Activated CD8-positive, alpha-beta memory T cell treated with anti-CD3 and anti-CD28 coated beads, Interleukin-2, amount 50 U/mL, for 24 hours (primary cell): Measurements from ENCODE around the gene INSYN1.
"Not testable (repeated sequence)": the region's sequence is repeated elsewhere in the genome, so short reads cannot be mapped to it uniquely, and the experiment has no call there.

ENCODE experiments used
- DNase-seq: peaks from one replicate; pipeline ENCODE4 v3.0.0-alpha.2; 2020; ENCODE audit errors: extremely low read depth

Gene INSYN1, protein sequence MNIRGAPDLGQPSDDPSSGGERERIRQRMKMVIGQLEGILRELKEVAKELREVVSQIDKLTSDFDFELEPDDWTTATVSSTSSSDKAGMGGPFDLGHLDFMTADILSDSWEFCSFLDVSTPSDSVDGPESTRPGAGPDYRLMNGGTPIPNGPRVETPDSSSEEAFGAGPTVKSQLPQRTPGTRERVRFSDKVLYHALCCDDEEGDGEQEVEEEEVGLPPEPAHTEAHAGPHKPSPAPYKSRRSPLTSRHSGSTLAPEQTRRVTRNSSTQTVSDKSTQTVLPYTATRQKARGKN

DNA sequence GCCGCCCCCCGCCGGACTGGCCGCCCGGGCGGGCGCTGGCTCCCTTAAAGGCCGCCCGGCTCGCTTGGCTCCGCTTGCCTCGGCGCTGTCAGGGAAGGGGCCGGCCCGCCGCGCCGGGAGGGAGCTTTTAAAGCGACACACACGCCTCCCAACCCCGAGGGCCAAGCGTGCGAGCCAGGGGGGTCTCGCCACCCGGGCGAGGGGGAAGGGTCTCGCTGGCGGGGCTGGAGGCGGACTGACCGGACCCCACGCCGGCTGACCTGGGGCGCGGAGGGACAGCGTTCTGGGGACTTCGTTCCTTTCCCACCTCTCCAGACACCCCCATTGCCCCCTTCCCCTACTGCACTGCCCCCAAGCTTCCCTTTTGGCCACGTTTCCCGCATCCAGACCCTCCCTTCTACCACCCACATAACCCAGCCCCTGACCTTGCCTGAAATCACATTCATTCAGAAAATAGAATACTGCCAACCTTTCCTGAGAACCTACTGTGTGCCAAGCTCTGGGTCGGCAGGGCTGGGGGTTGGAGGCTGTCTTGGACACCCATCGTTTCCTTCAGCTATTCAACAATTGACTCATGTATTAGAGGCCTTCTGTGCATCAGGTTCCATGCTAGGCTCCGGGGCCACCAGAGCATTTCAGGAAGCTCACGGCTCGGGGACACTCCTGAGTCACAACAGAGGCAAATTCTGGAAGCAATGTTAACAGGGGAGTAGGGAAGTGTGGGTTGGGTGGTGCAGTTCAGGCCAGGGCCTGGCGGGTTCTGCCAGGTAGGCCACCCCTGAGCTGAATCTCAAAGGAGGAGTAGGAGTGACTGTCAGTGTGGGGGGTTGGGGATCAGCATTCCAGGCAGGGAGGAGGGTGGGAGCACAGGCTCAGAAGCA, at the start of gene INSYN1:
INSYN1 (minus strand) TSS at position 102 of the 881 bp plus-strand sequence. CDS start 2,221 bp downstream, outside the sequence.
- DNase-seq, result no peak

DNA sequence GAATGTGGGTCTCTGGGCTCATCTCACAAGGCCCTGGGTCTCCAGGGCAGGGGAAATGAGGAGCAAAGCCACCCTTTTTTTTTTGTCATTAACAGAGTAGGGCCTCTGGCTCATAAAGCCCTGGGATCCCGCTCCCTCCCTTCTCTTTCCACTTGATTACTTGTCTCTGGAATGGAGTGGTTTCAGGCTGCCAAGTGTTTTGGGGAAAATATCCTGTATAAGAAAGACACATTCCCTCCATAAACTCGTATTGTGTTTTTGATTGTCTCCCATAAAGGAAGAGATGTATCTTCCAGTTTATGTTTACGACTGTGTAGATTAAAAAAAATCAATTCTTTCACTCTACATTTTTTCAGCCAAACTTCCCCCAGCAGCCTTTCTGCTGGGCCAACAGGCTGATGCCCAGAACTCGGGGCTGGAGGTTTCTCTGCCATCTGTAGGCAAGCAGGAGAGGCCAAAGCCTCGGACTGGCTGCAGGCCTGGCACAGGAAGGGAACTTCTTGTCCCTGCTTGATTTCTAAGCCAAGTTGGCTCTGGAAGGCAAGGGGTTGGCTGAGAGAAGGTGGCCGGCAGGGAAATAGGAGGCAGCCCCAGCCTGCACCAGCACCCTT, 49.4 kb upstream of the INSYN1 start:
- no peak for DNase-seq

DNA sequence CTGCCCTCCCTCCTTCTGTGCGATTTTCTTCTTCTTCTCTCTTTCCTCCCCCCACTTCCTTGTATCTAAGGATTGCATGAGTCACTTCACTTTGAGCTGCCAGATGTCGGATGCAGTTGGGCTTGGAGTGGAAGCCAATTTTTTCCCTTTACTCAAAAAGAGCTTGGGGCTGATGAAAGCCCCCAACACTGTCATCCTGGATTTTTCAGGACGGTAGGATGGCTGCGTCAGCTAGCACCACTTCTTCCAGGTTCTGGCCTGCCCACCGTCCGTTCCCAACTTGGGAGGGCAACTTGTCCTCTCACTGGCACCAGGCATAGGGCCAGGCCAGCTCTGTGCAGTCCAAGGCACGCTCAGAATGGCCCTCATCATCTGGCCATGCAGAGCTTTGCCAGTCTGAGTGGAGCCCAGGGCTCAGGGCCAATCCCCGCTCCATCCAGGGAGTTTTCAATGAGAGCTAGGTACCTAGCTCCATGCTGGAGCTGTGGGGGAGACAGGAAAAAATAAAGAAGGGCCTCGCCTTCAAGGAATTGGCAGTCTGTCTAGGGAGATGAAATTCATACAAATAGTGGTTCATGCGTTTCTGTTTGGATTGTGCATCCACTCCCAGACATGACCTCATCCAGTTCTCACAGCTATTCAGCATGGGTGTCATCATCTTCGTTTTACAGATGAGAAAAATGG, 47.7 kb upstream of the INSYN1 start:
- DNase-seq, result no peak

DNA sequence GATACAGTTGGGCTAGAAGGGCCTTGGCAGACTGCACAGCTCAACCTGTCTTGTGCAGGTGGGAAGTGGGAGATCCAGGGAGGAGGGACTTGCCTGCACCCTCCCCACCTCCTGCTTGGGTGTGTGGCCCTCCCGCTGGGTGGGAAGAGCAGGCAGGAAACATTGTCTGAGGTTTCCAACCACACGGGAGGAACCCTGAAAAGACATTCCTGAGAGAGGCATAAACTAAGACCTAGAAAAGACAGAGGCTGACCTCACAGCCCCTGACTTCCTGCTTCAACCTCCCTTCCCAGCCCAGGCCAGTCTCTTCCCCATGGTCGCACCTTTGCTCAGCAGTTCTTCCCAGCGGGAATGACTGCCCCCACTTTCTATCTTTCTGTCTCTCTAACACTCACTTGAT, 46.3 kb upstream of the INSYN1 start:
- DNase-seq, result no peak

DNA sequence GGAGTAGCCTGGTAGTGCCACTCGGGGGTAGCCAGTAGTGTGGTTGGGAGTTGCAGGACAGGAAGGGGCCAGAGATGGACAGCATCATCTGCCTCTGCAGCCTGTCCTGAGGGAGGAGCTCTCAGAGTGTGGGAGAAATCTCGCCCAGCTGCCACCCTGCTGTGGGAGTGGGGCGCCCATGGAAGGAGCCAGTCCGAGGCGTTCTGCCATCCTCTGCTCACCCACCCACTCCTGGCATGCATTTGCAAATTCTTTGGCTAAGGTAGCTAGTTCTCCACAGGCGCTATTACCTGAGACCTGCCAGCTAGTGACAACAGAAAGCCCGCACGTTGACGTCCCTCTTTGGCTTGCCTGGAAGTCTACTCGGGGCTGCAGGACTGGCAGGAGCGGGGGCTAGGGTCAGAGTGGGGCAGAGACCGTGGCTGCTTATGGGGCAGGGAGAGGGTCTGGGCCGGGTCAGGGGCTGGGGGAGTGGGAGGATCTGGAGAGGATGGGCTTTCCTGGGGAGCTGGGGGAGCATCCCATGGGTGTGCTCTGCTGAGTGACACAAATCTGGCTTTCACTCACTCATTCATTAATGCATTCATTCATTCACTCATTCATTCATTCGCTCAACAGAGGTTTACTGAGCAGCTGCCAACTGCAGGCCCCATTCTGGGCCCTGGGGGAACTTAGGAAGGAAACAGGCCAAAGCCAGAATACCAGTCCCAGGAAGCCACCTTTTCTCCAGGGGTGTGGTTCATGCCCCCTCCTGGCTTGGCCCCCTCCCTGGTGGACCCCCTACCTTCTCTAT, 44.4 kb upstream of the INSYN1 start:
- DNase-seq, result no peak

DNA sequence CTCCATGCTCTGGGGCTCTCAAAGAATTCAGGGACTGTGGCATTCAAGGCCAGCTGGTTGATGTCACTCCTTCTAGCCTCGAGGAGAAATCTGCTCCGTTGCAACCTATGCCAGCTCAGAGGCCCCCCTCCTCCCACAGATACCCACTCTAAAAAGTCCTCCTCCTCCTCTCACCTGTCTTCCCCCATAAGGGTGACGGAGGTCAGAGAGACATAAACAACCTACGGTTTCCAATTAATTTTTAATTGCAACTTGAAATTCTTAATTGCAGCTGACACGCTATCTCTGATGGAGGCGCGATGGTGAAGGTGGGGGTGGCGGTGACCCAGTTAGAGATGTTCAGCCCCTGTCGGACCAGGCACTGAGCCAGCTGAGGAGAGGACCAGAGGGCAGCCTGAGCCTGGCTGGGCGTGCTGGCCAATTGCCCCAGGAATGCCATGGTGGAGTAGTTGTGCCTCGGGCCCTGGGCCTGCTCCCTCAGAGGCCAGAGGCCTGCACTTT, 43.2 kb upstream of the INSYN1 start:
- DNase-seq, result no peak

DNA sequence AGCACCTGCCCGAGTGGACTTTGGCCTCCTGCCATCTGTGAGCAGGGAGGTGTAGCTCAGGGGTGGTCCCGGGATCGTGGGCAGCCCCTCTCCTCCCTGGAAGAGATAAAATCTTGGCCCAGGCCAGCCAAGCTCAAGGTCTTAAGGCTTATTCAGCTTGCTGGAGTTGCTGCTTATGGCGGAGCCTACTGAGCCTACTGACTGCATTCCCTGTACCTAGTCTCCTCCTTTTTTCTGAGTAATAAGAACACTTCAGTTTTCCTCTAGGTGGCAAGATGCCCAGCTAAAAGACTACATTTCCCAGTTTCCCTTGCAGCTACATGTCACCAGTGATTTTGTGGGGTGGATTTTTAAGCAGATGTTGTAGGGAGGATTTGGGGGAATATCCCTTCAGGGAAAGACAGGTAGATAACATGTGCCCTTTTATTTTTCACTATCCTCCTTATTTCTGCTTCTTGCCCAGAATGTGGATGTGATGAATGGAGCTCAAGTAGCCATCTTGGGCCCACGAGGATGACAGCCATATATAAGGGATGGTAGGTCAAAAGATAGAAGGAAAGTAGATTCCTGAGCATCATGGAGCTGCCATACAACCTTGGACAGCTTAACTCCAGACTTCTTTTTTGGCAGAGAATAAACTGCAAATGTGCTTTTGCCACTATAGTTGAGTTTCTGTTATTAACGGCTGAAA, 41.4 kb upstream of the INSYN1 start:
- no peak for DNase-seq

DNA sequence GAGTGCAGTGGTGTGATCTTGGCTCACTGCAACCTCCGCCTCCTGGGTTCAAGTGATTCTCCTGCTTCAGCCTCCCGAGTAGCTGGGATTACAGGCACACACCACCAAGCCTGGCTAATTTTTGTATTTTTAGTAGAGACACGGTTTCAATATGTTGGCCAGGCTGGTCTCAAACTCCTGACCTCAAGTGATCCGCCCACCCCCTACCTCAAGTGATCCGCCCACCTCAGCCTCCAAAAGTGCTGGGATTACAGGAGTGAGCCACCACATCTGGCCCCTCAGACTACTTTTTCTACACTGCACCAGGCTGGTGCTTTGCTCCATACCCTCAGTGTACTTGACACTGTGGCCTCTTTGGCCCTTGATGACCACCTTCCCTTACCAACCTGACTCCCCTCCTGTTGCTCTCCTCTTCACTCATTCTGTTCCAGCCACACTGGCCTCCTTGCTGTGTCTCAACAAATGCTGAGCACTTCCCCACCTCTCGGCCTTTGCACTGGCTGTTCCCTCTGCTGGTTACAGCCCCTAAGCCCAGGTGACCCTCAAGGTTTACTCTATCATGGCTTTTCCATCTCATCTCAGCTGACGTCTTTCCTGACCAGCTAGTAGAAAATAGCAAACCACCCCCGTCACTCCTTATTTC, 39.9 kb upstream of the INSYN1 start:
- DNase-seq, result not testable (repeated sequence)

DNA sequence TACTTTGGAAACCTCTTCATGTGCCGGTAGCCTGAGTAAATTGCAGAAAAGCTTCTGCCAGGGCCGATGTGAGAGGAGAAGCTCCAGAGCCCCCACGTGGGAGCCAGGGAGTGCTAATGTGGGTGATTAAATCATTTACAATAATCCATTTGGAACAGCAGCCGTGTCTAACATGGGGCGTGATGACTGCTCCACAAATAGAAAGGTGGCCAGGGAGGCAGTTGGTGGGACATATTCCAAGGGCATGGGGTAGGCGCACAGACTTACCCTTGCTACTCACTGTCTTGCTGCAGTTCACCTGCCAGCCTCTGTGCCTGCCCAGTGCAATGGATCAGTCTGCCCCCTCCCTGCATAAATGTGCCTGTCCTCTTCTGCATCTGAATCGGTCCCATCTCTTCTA, 39.3 kb upstream of the INSYN1 start:
- DNase-seq, result no peak

DNA sequence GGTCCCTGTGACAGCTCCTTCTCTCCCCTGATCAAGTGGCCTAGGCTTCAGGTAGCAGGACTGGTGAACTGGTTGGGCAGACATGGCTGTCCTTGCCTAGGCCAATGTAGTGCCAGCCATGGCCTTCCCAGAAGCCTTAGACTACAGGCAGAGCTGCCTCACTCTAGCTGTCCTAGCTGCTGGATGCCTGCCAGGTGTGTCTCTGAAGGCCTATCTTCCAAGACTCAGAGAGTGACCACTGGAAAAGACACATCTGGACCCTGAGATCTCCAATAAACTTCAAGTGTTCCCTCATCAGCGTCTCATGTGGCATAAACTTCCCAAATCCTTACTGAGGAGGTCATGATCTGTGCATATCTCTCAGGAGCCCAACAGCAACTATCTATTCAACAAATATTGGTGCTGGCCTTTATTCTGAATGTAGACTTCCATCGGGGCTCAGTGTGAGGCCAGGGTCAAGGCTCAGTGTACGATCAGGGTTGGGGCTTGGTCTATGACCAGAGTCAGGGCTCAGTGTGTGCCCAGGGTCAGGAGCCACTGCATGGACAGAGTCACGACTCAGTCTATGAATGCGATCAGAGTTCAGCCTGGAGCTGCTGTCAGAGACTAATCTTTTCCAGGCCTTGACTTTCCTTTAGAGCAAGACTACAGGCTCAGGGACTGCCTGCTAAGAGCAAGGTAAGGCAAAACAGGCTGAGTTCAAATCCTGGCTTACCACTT, 36.5 kb upstream of the INSYN1 start:
- DNase-seq, result no peak

DNA sequence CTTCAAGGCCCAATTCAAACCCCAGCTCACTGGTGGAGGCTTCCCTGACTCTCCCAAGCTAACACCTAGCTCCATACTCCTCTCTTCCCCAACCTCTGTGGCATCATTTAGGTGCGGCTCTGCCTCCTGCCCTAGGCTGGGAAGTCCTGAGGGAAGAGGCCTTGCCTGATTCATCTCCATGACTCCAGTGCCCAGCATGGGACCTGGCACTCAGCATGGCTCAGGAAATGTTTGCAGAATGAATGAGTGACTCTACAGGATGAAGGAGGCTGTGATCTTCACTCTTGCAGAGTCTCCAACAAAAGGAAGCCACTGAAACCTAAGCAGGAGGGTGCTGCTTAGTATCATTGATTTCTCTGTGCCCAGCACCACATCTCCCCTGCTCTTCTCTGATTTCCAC, 34.5 kb upstream of the INSYN1 start:
- no peak for DNase-seq

DNA sequence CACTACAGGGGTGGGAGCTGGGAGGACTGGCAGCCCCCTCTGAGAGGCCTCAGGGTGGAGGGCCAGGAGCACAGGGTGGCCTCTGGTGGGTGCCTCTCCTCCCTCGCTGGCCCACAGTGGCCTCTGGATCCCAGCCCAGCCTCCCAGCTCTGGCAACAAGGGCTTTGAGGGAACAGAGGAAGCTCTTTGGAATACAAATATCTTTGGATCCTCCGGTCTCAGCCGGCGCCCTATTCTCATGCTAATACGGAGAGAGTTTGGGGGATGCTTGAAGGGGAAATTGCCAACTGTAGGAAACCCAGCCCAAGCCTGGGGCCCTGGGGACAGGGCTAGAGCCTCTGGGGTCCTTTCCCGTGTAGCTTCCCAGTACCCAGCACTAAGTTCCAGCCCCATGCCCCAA, 33.4 kb upstream of the INSYN1 start:
- no peak for DNase-seq

DNA sequence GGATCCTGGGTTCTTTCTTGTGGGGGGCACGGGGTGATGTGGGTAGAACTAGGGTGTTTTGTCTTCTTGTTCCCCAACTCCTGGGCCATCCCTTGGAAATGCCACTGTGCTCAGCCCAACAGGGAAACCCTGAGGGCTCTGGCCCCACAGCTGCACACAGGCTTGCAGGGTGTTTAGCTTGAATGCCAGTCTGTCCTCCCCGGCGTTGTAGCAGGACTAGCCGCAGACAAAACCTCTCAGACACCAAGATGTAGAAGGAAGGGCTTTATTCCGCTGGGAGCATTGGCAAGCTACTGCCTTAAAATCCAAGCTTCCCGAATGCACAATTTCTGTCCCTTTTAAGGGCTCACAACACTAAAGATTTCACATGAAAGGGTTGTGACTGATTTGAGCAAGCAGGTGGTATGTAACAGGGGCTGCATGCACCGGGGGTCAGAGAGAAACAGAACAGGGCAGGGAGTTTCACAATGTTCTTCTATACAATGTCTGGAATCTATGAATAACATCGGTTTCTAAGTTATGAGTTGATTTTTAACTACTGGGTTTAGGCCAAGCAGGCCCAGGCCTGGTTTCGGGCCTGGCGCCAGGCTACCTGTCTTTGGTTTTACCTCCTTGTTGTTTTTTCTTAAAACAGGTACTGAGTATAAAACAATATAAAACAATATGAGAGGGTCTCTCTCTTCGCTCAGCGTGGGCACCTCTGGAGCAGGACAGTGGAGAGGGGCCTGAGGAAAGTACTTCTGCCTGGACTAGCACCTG, 32.3 kb upstream of the INSYN1 start:
- not testable (repeated sequence) for DNase-seq

DNA sequence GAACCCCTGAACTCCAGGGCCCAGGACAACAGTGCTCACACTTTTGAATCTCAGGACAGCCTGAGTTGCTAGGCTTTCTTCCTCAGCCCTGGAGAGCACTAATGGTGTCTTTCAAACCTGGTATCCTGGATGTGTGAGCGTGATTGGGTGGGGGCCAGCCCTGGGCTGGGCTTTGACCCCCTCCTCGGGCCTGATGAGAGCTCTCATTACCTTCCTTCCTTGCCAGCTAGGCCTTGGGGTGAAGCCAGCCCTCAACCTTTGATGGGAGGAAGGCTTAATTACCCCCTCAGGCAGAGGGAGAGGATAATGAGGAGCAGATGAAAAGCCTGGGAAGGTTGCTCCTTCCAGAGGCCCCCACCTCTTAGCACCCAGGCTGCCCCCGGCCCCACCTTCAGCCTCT, 31.1 kb upstream of the INSYN1 start:
- DNase-seq, result no peak

DNA sequence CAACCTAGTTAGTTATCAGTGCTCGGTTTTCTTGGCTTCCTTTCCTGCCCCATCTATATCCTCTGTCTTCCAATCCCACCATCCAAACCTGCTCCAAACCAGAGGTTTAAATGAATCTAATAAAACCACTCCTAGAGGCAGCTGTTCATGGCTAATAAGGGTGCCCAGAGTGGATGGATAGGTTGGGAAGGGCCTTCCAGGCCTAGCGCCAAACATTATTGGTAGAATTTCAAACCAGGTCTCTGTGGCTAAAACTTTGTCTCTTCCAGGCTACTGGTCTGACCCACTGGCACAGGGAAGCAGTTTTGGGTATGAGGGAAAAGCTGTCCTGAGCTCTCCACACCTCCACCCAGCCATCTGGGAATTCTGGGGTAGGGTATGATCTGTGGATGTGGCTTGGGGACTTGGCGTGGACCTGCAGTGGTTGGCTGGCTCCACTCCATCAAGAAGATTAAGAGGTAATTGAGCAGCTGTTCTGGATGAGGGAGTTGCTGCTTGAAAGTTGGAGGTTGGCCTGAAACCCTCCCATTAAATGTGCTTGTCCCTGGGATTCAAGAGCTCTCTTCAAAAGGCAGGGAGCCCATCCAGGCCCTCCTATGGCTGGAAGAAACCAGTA, 29.3 kb upstream of the INSYN1 start:
- DNase-seq, result no peak

DNA sequence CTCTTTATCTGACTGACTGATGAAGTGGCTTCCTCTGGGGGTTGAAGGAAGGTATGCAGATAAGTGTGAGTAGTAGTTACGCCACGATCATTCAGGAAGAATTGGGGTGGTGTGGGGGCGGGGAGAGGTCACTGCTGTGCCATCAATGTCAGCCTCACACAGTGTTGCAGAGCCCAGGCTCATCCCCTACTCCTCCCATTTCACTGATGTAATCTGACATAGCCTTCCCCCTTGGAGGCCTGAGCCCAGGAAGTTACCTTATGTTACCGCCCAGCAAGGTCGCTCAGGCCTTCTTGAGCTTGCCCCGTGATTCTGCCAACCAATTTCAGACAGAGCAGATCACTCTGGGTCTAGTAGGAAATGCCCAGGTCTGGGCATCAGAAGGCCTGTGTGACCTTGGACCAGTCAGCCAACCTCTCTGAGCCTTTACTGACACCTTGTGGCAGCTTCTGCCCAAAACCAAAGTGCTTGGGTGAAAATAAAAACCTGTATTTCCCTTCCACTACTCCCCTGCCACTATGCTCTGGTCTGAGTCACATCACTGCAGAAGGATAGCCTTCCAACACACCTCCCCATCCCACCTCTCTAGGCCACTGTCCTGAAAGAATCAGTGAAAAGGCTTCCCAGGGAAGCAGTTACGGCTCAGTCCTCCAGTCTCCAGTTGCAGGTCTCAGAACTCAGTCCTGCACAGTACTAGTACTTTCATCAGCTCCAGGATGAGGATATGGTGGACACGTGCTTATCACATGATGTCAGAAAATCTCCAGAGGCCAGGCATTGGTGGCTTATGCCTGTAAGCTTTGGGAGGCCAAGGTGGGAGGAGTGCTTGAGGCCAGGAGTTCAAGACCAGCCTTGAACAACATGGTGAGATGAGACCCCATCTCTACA, 28.1 kb upstream of the INSYN1 start:
- DNase-seq, result no peak

DNA sequence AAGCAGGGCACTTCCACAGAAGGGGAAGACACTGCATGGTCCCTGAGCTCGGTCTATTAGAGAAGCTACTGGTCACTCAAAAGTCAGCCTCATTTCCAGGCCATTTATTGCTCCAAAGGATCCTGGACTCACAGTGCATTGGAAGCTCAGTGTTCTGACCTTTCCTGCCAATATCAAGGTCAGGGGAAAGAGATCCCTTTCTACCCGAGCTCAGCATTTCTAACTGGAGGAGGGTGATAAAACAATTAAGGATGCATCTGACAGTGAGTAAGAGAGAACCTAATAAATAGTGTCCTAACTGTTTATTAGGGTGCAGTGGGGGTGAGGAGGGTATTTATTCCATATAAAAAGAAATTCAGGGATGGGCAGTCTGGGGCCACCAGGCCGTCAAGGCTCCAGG, 26.8 kb upstream of the INSYN1 start:
- DNase-seq, result no peak
